NCI-H345 (cell line): Measurements from ENCODE around the gene METTL15.
"Not testable (repeated sequence)": the region's sequence is repeated elsewhere in the genome, so short reads cannot be mapped to it uniquely, and the experiment has no call there.

ENCODE experiments used
- DNase-seq: peaks from one replicate; lab custom pipeline; 2025; lab: John Stamatoyannopoulos, UW

The METTL15 gene

DNA sequence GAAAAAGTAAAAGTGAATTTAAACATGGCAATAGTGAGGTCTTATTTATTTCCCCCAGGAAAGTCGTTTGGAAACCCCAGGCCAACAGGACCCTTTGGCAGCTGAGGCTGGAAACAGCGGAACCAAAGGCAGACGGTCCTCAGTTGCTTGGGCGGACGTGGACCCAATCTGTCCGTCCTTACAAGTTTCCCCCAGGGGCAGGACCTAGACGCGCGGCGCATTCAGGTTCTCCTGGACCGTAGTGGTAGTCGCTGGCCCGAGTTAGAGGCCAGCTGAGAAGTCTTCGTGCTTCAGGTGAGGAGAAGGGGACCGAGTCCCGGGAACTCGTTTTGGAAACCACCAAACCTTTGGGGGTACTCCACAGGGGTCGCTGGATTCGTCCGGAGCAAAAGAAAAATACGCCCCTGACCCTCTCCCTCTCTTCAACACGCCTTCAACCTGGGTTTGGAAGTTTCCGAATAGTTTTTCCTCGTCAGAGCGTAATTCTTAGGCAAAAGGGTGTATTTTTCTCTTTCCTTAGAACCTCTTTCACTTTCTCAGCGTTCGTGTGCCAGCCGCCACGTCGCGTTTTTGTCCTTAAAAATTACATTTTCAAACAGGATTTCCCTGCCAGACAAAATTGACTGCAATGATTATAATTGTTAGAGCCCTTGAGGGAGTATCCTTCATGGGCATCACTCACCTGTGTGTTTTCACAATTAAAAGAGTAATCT, 2.1 kb downstream of the METTL15 start:
- peak; percentile 79 for DNase-seq

- DNase-seq, result no peak
Measured at GRCh38 chr11:28110821-28111200, 2.6 kb downstream of the METTL15 start.

DNA sequence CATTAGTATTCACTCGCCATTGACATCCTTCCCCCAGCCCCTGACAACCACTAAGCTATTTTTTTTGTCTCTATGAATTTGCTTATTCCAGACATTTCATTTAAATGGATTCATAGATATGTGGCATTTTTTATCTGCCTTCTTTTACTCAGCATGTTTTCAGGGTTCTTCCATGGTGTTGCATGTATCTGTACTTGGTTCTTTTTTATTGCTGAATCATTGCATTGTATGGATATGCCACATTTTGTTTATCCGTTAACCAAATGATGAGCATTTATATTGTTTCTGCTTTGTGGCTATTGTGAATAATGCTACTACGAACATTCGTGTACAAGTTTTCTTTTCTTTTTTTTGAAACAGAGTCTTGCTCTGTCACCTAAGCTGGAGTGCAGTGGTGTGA, 5.9 kb downstream of the METTL15 start:
- DNase-seq, result no peak

DNA sequence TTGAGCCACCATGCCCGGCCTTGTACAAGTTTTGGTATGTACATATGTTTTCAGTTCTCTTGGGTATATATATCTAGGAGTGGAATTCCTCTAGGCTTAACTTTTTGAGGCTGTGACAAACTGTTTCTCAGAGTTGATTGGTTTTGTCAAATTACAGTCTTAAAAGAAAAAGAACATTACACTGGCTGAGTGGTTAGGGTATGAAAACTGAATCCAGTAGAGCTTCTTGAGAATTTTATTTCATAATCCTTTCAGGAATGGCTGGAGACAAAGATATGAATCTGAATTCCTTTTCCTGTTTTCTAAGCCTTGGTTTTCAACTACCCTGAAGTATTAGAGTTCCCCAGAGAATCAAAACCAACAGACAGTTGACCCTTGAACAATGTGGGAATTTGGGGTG, 6.5 kb downstream of the METTL15 start:
- no peak for DNase-seq

DNA sequence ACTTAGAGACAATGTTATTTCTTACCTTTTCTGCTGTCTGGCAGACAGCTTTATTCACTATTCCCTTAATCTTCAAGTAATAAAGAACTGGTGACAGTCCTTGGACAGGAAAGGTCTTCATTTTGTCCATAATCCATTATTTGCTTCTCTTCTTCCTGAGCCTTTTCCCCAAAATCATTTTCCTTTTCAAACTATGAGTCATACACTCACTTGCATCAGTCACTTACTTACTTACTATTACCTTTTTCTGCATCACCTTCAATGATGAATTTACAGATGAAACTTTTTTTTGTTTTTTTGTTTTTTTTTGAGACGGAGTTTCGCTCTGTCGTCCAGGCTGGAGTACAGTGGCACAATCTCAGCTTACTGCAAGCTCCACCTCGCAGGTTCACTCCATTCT, 9.5 kb downstream of the METTL15 start:
- DNase-seq, result no peak

DNA sequence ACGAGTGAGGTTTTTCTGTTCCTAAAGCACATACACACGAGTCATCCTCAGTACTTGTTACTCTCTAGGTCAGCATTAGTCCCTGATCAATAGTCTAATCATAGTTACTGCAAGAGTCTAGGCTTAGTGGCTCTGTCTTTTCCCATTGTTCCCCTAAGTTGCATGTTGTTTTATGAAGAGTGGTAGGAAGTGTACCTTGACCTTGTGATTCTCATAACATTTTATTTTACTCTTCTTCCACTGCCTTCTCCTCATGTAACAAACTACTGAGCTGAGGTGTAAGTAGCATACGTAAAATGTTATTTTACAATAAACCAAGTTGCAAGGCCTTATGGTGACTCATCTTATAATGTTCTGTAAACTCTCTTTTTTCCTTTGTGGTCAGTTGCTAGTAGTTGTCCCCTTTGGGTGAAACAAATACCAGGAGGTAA, 15.0 kb downstream of the METTL15 start:
- DNase-seq, result no peak

GRCh38 chr11:28132548-28132947, 24.4 kb downstream of the METTL15 start:
- DNase-seq, result no peak

GRCh38 chr11:28133146-28133545, 25.0 kb downstream of the METTL15 start:
- no peak for DNase-seq

DNA sequence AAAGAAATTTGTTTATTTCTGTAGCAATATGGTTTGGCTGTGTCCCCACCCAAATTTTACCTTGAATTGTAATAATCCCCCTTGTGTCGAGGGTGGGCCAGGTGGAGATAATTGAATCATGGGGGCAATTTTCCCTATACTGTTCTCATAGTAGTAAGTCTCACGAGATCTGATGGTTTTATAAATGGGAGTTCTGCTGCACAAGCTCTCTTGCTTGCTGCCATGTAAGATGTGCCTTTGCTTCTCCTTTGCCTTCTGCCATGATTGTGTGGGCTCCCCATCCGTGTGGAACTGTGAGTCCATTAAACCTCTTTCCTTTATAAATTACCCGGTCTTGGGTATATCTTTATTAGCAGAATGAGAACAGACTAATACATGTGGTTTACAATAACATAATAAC, 28.0 kb downstream of the METTL15 start:
- not testable (repeated sequence) for DNase-seq

- no peak for DNase-seq
Measured at GRCh38 chr11:28137366-28137765, 29.2 kb downstream of the METTL15 start.

- no peak for DNase-seq
Measured at GRCh38 chr11:28137832-28138231, 29.6 kb downstream of the METTL15 start.

- DNase-seq, result no peak
Measured at GRCh38 chr11:28139841-28140415, 31.7 kb downstream of the METTL15 start.

GRCh38 chr11:28140689-28141455, 32.7 kb downstream of the METTL15 start:
- no peak for DNase-seq

DNA sequence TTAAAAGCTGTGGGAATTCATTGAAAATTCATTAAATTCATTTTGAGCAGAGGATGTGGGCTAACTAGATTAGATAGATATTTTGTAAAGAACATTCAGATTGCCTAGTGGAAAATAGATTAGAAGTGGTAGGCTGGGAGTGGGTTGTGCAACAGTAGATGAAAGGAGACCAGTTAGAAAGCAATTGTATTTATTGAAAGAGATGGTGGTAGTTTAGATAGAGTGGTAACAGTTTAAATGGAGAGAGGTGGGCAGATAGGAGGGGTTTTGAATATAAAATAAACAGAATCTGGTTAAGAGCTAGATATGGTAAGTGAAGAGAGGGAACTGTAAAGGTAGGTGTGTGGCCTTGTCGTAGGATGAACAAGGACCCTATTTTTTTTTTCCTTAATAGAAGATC, 34.5 kb downstream of the METTL15 start:
- DNase-seq, result no peak

DNA sequence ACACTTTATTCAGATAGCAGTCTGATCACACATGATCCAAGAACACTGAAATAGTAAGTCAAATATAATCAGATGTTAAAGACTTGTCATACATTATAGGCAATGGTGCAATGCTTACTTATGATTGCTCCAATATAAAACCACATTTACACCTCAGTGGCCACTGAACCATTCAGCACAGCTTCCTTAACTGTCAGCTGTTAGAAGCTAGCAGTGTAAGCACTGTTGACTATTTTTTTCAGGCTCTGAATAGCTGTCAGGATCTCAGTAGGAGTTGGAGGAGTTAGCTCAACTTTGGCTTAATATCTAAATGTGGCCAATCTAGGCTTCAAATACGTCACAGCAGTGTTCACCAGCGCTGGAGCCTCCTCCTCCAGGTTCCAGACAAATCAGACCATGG, 36.6 kb downstream of the METTL15 start:
- no peak for DNase-seq

- no peak for DNase-seq
Measured at GRCh38 chr11:28146123-28146751, 38.0 kb downstream of the METTL15 start.

DNA sequence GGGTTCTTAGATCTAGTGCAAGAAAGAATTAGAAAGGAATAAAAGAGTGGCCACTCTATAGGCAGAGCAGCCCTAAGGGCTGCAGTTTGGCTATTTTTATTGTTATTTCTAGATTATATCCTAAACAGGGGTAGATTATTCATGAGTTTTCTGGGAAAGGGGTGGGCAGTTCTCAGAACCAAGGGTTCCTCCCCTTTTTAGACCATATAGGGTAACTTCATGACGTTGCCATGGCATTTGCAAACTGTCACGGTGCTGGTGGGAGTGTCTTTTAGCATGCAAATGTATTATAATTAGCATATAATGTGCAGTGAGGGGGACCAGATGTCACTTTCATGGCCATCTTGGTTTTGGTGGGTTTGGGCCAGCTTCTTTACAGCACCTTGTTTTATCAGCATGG, 44.6 kb downstream of the METTL15 start:
- DNase-seq, result no peak

- no peak for DNase-seq
Measured at GRCh38 chr11:28153586-28153985, 45.4 kb downstream of the METTL15 start.

DNA sequence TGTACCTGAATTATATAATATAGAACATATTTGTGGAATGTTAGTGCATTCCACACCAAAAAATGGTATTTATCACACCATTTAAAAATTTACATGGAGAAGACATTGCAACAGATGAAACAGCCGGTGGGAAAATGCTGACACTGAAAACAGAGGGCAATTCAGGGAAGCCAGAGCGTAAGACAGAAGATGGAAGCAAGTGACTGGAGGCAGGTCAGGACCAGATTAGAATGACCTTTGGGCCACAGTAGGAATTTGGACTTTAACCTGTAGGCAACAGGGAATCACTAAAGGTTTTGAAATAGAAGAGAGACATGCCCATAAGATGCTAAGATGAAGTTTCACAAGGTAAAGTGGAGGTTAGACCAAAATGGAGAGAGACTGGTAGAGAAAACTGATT, 60.5 kb downstream of the METTL15 start:
- no peak for DNase-seq

DNA sequence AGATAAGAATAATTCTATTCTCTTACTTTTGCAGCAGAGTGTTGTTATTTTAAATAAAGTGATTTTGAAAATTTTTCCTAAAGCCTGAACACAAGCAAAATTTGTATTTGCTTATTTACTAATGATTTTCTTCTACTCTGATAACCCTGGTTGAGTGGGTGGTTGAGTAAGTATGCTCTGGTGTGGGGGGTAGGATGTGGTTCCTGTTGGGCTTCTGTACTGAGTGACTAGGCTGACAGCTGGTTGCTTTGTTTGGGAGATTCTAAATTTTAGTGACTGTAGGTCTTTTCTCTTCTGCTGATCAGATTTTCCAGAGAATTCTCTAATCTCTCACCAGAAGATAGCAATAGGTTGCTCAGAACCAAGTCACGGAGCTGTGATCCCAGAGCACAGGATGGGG, 61.6 kb downstream of the METTL15 start:
- no peak for DNase-seq

DNA sequence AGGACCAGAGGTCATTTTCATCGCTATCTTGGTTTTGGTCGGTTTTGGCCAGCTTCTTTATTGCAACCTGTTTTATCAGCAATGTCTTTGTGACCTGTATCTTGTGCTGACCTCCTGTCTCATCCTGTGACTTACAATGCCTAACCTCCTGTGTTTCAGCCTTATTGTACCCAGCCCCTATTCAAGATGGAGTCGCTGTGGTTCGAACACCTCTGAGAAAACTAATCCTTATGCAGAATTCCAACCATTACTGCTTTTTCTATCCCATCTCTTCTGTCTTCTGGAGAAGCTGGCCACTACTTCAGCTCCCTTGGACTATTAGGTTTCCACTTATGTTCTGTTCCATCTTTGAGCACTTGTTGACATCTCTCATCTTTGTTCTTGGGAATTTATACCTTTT, 62.6 kb downstream of the METTL15 start:
- DNase-seq, result no peak

GRCh38 chr11:28176351-28176750, 68.2 kb downstream of the METTL15 start:
- DNase-seq, result no peak

DNA sequence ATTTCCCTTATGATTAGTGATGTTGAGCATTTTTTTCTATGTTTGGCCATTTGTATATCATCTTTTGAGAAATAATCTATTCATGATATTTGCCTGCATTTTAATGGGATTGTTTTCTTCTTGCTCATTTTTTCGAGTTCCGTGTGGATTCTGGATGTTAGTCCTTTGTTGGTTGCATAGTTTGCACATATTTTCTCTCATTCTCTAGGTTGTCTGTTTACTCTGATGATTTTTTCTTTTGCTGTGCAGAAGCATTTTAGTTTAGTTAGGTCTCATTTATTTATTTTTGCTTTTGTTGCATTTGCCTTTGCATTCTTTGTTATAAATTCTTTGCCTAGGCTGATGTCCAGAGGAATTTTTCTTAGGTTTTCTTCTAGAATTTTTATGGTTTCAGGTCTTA, 87.3 kb downstream of the METTL15 start:
- no peak for DNase-seq
